COR-L47 (cell line): ENCODE data around the gene OR2AE1.

Experiments
- DNase-seq: peaks from one replicate; lab custom pipeline; 2025; lab: John Stamatoyannopoulos, UW

OR2AE1 gene

DNA sequence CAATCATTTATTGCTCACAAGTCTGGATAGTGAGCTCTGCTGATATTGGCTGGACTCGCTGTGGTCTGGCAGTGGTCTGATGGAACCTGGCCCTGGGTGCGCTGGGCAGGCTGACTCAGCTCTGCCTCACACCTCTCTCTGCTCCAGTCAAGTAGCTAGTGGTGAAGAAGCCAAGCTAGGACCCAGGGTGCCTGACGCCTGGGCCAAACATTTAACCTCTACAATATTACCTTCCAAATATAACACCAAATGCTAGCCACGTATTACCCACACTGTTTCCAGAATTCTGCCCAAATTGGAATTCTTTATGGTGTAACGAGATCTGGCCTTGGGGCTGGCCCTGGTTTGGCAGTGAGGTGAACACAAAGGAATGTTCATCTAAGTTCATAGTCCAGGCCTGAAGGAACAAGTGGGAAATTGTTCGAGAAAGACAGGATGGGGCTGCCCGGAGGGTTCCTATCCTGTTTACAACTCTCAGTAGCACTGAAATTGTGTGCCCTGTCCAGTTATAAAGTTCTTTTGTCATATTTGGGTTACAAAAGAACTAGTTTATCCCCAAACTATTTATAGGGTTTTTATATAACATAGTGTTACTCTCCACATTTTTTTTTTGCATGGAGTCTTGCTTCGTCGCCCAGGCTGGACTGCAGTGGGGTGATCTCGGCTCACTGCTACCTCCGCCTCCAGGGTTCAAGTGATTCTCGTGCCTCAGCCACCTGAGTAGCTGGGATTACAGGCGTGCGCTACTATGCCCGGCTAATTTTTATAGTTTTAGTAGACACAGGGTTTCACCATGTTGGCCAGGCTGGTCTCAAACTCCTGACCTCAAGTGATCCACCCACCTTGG, 16.3 kb downstream of the OR2AE1 start:
- no peak for DNase-seq

DNA sequence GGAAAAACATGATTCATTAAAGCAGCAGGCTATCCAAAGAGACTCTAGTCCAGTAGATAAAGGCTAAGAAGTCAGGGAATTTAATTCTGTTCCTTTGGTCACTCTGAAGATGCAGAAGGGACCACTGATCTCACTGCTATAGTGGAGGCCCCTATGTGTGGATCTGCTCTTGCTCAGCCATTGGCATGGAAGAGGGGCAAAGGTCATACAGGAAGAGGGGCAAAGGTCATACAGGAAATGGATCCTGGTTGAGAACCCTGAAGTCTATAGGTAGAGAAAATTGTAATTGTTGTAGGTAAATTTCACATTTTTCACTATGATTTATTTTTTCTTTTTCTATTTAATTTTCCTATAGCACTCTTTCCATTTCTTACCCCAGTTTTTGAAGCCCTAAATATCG, 21.6 kb downstream of the OR2AE1 start:
- no peak for DNase-seq

DNA sequence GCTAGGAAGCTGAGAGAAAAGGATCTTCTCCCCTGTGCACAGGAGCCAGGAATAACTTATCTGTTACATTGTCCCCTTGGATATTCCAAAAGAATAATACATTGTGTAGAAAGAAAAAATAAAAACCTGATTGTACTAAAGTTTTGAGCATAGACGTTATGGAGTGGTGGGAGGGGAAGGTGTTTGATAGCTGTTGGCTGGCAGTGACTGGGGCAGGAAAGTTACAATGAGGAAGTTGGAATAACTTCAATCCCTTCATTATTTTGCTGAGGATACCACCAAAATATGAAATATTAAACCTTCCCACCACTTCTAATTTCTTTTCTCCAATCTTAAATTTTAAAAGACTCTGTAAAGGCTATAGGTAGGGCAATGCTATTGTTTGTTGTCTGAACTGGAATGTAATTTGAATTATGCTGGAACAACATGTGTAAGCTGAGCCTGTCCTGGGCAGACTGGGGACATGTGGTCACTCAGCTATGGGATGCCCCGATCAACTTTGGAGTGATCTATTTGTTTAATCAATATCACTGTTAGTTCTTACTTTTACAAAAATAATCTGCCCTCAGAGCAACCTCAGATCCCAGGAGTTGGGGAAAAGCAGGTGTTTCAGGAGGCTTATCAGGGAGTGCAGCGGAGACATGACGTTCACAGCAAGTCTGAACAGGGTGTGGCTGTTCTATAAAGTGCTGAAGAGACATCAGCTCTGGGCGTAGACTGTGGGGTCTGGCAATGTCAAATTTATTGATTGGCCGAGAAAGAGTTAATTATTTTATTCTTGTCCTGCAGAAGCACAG, 28.2 kb downstream of the OR2AE1 start:
- DNase-seq, result no peak

- no peak for DNase-seq
Observed at GRCh38 chr7:99844328-99844727, 32.5 kb downstream of the OR2AE1 start.

- no peak for DNase-seq
Observed at GRCh38 chr7:99843808-99844207, 33.0 kb downstream of the OR2AE1 start.

DNA sequence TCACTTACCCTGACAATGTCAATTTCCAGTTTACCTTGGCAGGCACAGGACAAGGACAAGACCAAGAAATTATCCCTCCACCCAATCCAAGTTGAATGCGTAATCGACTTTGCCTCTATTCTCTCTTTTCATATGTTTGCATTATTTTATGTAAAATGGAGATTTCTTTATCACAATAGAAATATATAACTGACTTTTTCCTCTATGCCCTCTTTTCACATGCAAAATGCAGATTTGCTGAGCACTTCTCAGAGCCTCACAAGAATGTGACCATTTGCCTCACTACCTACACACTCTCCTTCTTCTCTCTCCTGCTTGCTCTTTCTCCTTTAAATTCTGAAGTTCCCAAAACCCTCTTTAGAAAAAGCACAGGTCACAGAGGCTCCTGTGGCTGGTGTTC, 33.9 kb downstream of the OR2AE1 start:
- DNase-seq, result no peak

GRCh38 chr7:99840136-99840869, 36.5 kb downstream of the OR2AE1 start:
- DNase-seq, result no peak

GRCh38 chr7:99839287-99840021, 37.4 kb downstream of the OR2AE1 start:
- peak; percentile 31 for DNase-seq

DNA sequence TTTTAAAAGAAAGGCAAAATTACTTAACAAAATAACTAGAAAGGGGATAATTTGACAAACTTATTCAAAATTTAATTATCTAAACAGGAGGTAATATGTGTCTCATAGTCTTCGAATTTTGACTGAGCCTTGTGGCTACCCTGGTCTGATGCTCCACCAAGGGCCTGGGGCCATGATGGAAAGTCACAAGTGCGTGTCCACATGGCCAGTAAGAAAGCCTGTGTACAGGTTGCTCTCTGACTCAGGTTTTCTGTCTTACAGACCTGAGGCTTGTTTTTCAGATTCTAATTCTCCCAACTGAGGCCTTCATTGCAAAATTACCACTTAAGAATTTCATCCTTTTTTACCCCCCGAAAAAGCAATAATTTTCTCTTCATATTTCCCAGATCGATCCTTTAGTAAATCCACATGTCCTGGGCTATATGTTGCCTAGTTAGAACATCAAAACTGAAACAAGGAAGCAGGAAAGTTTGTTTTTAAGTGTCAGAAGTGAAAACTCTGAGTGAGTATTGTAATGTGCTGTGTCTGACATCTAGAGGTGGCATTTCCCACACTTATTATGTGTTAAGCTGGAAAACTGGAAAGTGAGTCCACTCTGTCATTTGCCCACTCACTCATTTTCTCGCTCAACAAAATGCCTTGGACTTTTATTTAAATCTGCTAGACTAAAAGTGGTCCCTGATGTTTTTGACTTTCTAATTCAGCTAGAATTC, 39.0 kb downstream of the OR2AE1 start:
- no peak for DNase-seq

DNA sequence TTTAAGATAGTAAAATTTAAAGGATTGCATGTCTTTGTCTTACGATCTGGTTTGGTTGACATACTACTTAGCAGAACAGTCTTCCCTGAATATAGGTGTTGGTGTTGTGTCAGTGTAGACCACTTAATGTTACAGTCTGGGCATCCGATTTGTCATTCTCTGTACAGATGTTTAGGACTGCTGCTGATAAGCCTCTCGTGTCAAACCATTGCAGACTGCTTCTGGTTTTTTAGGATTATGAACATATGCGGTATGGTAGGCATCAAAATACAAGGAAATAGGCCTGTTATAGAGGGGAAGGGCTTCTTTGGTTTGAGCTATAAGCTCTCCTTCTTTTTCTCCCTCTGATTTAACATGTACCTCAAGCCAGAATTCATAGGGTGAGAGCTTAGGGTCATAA, 41.6 kb downstream of the OR2AE1 start:
- DNase-seq, result no peak

GRCh38 chr7:99834382-99834781, 42.5 kb downstream of the OR2AE1 start:
- no peak for DNase-seq

- DNase-seq, result no peak
Observed at GRCh38 chr7:99833289-99833877, 43.5 kb downstream of the OR2AE1 start.

- no peak for DNase-seq
Observed at GRCh38 chr7:99831595-99831994, 45.2 kb downstream of the OR2AE1 start.

- DNase-seq, result no peak
Observed at GRCh38 chr7:99829524-99830160, 47.2 kb downstream of the OR2AE1 start.

DNA sequence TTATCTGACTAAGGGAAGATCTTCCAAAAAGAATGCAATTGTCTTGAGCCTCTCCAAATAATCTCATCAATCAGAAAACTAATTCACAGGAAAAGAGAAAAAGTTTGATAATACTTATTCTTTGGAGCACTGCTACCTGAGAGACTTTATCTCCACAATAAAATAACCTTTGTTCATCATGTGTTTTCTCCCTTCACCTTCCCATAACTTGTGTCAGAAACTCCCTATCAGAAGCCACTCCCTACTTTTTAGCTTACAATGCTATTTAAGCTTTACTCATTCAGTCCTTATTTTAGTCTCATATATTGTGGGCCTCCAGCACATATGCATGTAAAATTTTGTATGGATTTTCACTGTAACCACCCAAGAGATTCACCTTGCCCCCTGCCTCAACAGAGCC, 48.0 kb downstream of the OR2AE1 start:
- no peak for DNase-seq

DNA sequence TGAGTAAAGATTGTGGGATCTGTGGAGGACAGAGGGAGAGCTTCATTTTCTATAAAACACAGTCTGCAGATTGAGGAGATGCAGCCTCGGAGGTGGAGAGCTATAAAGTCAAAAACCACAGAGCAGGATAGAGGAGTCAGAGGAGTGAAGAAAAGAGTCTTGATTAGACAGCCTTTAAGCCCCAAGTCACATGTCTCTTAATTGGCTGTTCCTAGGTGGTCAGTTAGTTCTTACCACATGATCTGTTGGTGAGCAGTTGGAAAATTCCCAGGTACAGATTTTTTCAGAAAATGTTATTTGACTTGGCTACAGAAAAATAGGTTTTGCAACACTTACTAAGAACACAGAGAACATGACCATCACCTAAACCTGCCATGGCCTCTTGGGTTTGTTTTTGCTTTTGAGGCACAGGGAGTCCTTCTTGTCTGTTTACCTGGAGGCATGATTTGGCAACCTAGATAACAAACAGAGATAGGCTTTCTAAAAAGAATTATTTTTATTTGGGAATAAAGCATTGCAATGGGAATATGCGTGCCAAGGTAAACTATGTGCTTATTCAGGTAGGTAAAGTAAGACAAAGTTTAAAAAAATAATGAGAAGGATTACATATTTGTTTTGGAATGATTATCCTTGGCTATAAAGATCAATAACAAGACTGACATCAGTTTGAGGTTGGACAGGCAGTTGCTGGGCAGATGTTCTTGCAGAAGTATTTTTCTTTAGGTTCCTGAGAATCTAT, 49.6 kb downstream of the OR2AE1 start:
- no peak for DNase-seq
